ENCODE measurements around the gene APBB2.
A peak's percentile ranks its signal among the peaks of the same experiment; 100 is the strongest.

Gene APBB2

DNA sequence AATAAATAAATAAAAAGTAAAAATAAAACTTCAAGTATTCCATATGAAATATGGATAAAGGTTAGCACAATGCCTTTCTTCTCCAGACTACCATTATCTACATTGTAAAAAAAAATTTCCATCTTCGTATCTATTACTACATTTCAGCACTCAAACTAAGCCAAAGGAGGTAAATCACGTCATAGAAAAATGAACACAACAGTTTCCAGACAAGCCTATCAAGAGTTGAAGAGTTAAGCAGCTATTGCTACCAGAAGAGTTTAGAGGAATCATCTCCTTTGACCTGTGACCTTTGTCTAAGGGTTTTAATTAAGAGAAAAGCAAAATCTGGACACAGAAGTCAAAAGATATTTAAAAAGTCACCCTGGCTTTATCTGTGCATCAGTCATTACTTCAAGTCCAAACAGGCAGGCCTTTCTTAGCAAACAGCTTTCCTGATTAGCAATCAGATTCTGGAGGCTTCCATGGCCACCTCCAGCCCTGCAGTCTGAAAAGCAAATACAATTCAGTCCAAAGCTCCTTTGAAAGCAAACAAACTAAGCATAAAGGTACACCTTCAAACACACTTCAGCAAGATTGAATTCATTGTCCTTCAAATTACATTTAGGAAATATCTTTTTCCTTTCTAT, 82.2 kb downstream of the APBB2 start:
- DNase-seq: peak; percentile 20

DNA sequence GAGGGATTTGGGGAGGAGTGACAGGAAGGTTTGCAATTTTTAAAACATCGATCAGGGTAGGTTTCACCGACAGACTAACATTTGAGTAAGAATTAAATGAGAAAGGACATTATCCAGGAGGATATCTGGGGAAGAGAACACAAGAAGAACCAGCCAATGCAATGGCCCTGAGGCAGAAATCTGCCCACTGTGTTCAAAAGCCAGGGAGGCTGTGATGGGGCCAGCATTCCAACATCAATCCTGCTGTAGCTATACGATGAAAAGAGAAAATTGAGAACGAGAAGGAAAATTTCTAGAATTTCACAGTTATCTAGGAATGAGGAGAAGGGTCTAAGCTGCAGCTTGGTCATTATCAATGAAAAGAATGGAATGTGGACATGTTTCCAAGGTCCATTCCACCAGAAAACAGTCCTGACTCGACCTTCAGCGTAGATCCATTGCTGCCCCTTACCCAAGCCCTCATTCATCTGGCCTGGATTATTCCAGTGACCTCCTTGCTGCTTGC, 84.4 kb downstream of the APBB2 start:
- no peak for DNase-seq

DNA sequence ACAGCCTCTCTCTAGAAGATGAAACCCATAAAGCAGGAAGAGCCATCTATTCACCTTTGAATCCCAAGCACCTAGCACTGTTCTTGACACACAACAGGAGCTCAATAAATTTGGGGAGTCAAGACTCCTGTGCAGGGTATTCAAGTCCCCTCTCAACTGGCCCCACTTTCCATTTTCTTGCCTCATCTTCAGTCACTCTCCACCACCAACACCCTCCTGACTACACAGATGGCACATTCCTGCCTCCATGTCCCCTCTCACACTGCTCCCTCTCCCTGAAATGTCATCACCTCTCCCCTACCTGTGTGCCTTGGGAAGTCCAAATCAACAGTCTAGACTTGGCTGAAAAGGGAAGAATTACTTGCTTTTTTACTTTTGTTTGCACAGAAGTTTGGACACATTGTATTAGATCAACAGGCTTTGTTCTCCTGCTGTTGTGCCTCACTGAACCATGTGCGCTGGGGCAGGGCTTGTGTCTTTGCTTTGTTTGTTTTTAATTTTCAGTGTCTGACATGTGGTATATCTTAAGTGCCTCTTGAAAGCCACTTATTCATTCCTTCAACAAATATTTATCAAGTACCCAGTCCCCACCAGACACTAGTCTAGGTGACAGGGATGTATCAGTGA, 85.1 kb downstream of the APBB2 start:
- peak; percentile 23 for DNase-seq

DNA sequence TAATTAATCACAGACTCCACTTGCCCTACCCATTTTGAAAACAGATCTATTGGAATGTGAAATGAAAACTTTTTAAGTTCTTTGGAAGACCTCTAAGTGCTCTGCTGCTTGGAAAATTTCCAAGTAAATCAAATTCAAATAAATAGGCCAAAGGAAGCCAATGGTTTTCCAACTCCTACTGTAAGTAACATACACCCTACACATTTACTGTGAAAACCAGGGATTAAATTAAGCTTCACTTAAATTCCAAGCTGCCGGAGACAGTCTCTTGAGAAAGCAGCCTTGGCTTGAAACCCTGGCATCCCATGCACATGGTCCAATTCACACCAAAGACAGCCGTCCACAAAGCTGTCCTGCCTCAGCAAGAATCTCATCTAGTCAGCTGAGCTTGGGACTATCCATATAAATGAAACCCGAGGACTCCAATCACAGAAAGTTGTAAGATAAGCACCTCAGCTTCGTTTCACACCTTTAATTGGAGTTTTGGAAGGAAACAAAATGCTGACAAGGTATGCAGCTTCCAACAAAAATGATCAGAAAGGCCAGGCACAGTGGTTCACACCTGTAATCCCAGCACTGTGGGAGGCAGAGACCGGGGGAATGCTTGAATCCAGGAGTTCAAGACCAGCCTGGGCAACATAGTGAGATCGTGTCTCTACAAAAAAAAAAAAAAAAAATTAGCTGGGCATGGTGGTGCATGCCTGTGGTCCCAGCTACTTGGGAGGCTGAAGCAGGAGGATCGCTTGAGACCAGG, 88.6 kb downstream of the APBB2 start:
- DNase-seq: no peak

DNA sequence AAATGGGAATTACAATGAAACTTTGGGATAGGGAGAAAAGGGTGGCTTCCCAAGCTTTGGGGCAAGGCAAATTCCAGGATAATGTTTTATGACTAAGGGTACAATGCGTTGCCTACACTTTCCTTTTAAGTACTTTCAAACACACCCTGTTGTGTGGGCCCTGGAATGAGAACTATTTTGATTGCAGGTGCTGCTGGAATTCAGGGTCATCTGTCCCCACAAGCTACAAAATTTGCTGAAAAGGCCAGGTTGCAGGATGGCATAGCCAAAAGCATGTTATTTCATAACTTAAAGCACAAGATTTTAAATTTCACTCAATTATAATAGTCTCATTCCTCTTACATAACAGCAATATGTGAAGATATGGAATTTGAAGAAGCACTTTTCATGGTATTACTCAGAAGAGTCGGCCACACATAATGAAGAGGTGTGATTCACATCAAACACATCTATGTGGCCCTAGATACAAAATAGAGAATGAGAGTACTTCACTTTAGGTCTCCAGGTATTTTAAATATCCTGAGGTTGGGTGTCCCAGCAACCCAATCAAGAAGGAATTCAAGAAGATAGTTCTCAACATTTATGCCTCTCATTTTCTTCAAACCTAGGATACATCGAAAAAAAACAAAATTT, 89.3 kb downstream of the APBB2 start:
- DNase-seq: no peak

DNA sequence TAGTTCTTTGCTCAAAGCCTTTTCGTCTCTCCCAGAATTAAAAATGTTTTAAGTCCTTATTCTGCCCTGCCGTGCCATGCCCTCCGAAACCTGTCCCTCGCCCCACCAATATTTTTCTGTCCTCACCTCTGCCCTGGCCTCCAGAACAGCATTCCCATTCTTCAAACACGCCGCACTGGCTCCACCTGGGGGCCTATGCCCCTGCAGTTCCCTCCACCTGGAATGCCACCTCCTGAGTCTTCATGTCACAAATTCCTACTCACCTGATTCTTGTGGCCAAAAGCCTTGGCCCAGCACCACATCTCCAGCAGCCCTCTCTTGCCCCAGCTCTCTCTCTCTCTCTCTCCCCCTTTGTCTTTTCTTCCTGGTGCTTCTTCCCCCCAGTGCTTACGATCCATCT, 91.6 kb downstream of the APBB2 start:
- DNase-seq: no peak

DNA sequence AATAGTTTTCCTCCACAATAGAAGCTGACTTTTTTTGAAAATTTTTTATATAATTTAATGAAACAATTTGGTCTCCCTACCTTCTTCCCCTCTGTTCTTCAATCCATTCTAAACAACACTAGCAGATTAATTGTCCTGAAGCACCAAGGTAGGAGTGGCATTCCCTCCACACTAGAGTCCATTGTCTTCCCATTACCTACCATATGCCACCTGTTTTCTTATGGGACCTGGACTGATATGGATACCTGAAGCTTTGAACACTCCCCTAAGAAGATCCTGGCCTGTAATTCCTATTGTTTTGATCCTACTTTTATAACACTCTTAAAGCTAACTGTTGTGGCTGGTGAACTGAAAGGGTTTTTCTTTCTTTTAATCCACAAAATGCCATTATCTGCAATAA, 92.0 kb downstream of the APBB2 start:
- no peak for DNase-seq

DNA sequence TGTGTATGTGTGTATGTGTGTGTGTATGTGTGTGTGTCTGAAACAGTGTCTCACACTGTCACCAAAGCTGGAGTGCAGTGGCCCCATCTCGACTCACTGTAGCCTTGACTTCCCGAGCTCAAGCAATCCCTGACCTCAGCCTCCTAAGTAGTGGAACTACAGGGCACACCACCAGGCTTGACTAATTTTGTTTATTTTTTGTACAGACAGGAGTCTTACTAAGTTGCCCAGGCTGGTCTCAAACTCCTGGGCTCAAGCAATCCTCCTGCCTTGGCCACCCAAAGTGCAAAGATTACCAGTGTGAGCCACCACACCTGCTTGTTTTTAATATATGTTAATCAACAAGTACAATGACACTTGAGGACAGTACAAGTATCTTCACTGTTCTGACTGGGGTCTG, 92.4 kb downstream of the APBB2 start:
- DNase-seq: no peak

DNA sequence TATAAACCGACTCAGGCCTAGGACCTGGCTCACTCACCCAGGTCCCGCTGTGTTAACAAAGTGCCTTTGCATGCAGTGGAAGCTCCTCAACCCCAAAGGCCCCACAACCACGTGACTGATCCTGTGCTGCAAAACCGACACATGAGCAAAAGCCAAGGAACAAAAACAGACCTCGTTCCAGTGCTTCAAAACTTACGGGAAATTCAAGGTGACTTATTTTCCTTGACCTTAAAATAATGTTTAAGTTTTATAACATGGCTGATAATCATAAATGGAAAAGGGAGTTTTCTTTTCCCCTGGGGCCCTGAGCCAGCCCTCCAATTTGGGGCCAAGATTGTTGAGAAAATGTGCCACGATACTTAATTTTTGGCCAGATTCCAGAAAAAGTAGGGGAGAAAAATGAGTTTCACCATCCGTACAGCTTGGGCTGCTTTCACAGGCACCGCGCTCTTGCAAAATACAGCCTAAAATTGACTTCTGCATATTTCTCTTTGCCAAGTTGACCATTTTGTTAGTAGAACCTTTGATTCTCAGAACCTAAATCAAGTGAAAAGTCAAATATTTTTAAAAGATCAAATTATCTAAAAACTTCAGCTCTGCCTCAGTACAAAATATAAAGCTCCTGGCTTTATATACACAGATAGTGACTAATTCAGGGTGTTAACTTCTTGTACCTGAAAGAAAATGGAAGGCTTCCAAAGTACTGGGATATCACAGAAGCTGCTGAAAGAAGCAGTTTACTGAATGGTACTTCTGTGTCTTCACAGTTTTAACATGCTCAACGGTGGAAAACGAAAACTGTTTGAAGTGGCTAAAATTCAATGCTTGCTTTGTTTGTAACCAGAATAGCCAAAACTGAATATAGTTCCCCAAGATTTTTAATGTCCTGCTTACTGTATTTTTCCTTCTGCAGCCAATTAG, 93.8 kb downstream of the APBB2 start:
- DNase-seq: no peak

DNA sequence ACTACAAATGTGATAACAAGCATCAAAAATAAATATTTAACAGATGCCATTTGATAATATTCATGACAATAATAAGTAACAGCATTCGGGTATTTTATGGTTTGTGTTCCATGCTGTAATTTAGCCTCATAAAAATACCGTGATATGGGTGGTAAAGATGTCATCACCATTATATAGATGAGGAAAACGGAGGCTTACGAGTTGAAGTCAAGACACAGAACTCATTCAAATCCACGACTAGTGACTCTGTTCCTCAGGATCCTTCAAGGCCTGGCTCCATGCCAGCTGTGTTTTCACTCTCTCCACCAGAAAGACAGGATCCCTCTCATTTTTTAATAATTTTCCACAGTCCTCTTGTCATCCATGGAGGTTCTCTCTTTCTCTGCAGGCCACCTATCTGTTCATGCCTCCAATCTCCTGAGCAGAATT, 94.5 kb downstream of the APBB2 start:
- no peak for DNase-seq

DNA sequence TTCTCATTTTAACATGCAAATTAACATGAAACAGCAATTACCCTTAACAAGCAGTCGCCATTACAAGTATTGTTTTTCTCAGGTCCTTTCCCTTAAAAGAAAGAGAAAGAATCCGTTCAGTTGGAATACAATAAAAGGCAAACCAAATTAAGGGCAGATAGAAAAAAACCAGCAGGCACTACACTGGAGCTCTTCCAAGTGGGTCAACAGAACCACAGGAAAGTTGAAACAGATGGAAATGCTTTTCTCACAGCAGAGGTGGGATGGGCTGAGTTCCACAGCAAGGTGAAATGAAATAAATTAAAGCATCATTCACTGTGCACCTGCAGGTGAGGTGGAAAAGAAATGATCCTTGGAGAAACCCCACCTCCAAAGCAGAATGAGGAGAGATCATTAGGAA, 102.6 kb downstream of the APBB2 start:
- DNase-seq: no peak

DNA sequence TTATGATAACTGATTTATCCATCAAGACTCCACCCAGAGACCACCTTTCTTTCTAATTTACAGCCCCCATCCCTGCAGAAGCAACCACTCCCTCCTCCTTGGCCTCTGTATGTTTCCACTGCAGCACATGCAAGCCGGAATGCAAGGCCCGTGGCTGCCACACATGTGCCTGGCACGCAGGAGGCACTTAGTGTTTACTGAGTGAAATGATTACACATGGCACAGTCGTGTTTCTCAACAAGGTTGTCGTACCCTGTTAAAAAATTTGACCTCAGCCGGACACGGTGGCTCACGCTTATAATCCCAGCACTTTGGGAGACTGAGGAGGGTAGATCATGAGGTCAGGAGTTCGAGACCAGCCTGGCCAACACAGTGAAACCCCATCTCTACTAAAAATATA, 104.3 kb downstream of the APBB2 start:
- DNase-seq: no peak

DNA sequence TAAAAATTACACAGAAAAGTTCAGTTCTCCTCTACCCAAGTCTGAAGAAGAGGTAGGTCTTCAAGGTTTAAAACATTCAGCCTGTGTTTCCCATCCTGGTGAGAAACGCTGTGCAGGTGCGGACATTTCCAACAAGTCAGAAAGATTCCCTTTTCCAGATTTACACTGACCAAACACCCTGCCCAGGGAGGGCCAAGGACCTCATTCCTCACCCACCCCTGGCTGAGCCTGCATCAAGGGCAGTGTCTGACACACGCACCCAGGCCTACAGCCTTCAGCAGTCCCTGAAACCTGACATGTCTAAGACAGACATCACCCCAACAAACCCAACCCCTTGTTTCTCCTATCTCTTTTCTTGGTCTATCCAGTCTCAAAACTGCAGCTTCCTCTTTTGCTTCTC, 105.9 kb downstream of the APBB2 start:
- no peak for DNase-seq

DNA sequence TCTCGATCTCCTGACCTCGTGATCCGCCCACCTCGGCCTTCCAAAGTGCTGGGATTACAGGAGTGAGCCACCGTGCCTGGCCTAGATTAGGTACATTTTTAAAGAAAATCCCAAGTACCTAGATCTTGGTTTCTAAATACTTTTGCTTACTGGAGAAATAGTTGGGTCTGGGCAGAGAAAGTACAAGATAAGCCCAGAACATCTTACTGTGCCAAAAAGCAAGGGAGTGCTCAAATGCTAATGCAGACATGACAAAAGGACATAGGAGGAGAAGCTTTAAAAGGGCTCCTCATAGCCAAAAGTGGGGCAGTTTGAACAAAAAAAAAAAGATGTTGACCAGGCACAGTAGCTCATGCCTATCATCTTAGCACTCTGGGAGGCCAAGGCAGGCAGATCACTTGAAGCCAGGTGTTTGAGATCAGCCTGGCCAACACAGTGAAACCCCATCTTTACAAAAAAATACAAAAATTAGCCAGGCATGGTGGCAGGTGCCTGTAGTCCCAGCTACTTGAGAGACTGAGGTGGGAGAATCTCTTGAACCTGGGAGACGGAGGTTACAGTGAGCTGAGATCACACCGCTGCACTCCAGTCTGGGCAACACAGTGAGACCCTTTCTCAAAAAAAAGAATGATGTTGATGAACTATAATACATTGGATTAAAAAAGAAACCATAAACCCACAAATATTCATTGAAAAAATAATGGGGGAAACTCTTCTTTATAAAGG, 107.5 kb downstream of the APBB2 start:
- DNase-seq: no peak

DNA sequence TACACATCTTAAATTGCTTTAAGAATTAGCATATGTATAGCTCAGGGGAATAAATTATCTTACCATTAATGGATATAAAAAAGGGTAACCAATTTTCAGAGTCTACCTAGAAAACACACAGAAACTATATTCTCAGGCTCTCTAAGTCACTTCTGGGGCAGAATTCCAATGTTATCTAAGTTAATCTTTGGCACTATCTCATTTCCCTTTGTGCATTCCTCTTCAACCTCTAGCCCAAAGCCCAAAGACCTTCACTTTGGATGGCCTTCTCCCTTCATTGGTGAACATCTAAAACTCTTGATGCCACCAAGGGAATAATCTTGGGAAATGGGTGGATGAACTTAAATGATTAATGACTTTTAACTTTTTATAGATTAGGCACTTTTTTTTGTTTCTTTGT, 108.3 kb downstream of the APBB2 start:
- DNase-seq: no peak

DNA sequence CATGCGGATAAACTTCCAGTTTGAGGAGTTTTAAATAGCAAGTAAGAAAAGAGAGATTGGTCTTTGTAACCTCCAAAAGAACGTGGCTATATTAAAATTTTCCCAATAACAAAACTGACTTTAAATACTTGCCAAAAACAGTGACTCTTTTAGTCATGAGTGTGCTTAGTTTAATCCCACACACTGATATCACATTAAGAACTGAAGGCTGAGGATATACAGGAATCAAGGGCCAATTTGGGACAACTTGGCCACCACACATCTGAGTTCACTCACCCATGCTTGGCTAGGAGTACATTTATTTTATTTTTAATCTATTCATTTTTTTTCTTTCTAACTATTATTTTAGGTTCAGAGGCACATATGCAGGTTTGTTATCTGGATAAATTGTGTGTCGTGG, 110.2 kb downstream of the APBB2 start:
- no peak for DNase-seq

DNA sequence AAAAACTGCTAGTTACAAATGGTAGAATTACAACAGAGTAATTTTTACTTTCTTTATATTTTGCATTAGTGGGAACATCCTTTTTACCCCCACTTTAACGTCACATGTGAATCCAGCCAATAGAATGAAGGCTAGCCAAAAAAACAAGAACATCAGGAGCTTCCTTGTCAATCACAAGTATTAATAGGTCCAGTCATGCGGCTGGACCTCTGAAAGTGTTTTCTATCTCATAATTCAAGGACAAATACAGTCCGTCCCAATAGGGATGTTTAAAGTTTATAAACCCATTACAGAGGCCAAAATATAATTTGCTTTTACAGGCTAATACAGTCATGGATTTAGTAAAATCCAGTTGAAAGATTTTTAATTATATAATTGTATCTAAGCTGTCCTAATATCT, 110.7 kb downstream of the APBB2 start:
- DNase-seq: no peak

DNA sequence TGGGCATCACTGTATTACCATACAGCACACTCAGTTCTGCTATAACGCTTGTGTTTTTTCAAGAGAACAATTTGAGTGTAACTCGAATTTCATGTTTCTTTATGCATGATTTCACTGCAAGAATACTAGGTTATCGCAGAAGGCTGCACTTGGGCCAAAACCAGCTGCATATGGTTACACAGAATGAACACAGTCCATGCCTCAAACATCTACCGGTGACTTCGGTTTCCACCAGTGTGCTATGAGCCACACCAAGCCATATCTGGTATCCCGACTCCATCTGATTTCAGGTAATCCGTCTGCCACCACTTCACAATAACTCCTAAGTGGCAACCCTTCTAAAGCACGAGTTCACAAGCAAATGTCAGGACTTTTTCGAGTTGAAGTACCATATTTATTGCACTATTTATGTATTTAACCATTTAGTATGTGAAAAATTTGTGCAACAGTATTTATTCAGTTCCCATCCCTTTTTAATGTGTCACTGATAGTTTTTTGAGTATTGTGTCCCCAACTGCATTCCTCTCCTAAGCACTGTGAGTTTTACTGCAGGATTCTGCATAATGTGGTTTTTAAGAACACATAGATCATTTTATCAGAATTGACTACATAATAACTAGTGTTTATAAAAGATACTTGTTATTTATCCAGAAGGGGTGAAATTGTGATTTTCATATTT, 111.8 kb downstream of the APBB2 start:
- DNase-seq: no peak

DNA sequence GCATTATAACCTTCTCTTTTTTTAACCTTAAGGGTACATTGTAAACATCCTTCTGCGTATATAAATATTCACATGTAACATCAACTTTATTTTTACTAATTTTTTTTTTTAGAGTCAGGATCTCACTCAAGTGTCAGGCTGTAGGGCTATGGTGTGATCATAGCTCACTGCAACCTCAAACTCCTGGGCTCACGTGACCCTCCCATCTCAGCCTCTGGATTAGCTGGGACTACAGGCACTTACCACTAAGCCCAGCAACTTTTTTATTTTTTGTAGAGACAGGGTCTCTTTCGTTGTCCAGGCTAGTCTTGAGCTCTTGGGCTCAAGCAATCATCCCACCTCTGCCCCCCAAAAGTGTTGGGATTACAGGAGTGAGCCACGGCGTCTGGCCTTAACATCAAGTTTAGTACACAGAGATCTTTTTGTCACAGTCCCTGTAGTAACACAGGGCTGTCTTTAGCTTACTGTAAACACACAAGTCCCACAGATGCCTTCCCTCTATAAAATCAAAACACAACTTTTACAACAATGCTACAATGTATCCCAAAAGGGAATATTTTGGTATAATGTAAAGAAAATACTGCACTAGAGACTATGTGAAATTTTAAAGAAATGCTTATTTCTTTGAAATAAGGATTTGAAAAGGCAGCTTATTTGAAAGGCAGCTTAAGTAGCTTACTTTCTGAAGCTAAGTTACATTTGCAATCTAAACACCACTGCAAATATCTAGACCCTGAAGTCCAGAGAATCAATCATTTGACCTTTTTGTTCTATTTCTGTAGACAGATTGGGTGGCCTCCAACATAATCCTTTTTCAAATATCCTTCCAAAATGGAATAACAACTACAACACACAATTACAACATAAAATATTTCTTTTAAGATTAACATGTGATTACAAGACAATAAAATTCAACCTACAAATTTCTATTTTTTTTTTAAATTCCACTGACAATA, 116.0 kb downstream of the APBB2 start:
- no peak for DNase-seq

DNA sequence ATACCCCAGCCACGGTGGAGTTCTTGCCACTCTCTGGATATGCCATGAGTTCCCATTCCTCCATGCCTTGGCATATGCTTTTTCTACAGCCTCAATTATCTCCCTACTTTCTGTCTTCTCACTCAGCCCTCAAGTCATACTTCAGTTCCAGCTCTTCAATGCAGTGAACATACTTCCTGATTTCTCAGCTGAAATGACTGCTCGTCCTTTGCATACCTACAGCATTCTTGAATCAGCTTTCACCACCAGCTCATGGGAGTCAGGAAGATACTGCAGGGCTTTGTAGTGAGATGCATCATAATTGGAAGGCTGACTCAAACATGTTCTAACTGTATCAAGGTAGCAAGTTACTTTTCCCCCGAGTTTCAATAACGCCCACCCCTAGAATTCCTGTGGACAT, 118.4 kb downstream of the APBB2 start:
- no peak for DNase-seq

All from NCI-H748 treated with DMSO at 0.1 percent for 48 hours (cell line).